ENCODE data around the gene ITPRID2. TPM values are rescaled to one million over a fixed set of nuclear protein-coding genes. Genes with fewer than 3 reads are reported as not detected.

The ITPRID2 gene
- total and polyA plus RNA-seq, 2 of the 8 experiments (the other 6 are each of a cell fraction or from before 2014, with no cell fraction given): 1.9 to 12.6 TPM

DNA sequence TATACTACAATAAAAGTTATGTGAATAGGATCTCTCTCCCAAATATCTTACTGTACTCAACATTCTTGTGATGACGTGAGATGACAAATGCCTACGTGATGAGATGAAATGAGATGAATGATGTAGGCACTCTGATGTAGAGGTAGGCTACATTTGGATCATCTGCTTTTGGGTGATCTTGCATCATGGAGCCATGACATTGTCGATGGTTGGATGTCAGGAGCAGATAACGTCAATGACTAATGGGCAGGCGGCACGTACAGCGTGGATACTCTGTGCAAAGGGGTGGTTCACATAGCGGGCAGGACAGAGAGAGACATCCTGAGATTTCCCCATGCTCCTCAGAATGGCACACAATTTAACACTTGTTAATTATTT is 53.4 kb downstream of the ITPRID2 start:
- DNase-seq (ENCODE audit: low read depth in 1 of 2, low spot score in 2 of 2) (no peak), FAIRE-seq (no peak)
- Histone ChIP-seq H3K23me2 (ENCODE audit: low read depth, low read length) (no peaks in the 10 kb centered on the region), H3K23ac (ENCODE audit: insufficient read length) (no peak overlapping the region), H3K4ac (replicated peaks; ENCODE audit: insufficient read length, low read depth, low read length) (no peak overlapping the region), H2BK20ac (ENCODE audit: low read length) (no peak overlapping the region), H3K4me2 (ENCODE audit: insufficient read depth in 1 of 2, low read depth in 2 of 2, low read length in 2 of 2) (no peak overlapping the region), H3K9ac (replicated peaks in 1 of 4; ENCODE audit: extremely low read depth in 1 of 4, low read depth in 3 of 4, low read length in 3 of 4) (no peak overlapping the region), H4K91ac (replicated peaks; ENCODE audit: insufficient read length, low read length) (no peak overlapping the region), H3K27ac (ENCODE audit: low read depth, low read length) (no peak overlapping the region), H3K18ac (ENCODE audit: extremely low read depth, low read length) (no peak overlapping the region), H3K14ac (ENCODE audit: insufficient read length) (no peak overlapping the region), H2BK15ac (ENCODE audit: low read length) (no peak overlapping the region), H3K79me1 (ENCODE audit: low read depth, low read length) (no peaks in the 10 kb centered on the region), H2AFZ (ENCODE audit: low read length) (no peak overlapping the region), H3K79me2 (ENCODE audit: control insufficient read depth in 1 of 2, insufficient read depth in 2 of 2, low read length in 2 of 2) (no peaks in the 10 kb centered on the region), H2BK5ac (ENCODE audit: low read depth, low read length) (no peak overlapping the region), H4K20me1 (replicated peaks in 1 of 2; ENCODE audit: control insufficient read depth in 1 of 2, insufficient read depth in 2 of 2, low read length in 2 of 2) (no peaks in the 10 kb centered on the region), H3K27me3 (replicated peaks in 1 of 4; ENCODE audit: control insufficient read depth in 3 of 4, extremely low read depth in 1 of 4, insufficient read depth in 3 of 4, low read length in 3 of 4) (no peaks in the 10 kb centered on the region), H3K36me3 (ENCODE audit: control insufficient read depth in 2 of 4, insufficient read depth in 4 of 4, low read length in 3 of 4) (no peaks in the 10 kb centered on the region), H4K8ac (ENCODE audit: extremely low read depth, insufficient read depth, low read length) (no peak overlapping the region), H3K4me3 (ENCODE audit: extremely low read depth in 1 of 4, insufficient read depth in 2 of 4, low read depth in 3 of 4, low read length in 4 of 4) (no peak overlapping the region), H2BK120ac (replicated peaks; ENCODE audit: low read depth, low read length) (no peak overlapping the region), H3K56ac (replicated peaks; ENCODE audit: insufficient read length, low read depth, low read length) (no peak overlapping the region), H3K4me1 (replicated peaks in 1 of 4; ENCODE audit: control insufficient read depth in 3 of 4, insufficient read depth in 4 of 4, low read length in 3 of 4) (no peaks in the 10 kb centered on the region), H2BK12ac (ENCODE audit: low read depth, low read length) (no peak overlapping the region), H2AK5ac (ENCODE audit: low read depth, low read length) (no peak overlapping the region), H3K9me3 (ENCODE audit: insufficient read depth in 2 of 2, low read depth in 1 of 2, low read length in 1 of 2) (no peaks in the 10 kb centered on the region), H4K5ac (ENCODE audit: insufficient read length, low read depth, low read length) (no peak overlapping the region)
- 96% methylated on average over 8 of the region's 8 CpGs; no CpG with 5 or more reads in 1 of the 2 experiments for WGBS, 2 experiments (ENCODE audit: extremely low coverage in 1 of 2, insufficient coverage in 1 of 2, insufficient read length in 1 of 2, insufficient replicate concordance in 2 of 2, low coverage in 1 of 2, low lambda C conversion rate in 2 of 2, missing lambda C conversion rate in 1 of 2)
- TF ChIP-seq KDM5A (IDR thresholded peaks at IDR 0.05; ENCODE audit: low read length): no peak
- no peak for TF ChIP-seq HDAC6 (IDR thresholded peaks at IDR 0.05; ENCODE audit: low read depth, low read length)
- TF ChIP-seq, protein P1, sequence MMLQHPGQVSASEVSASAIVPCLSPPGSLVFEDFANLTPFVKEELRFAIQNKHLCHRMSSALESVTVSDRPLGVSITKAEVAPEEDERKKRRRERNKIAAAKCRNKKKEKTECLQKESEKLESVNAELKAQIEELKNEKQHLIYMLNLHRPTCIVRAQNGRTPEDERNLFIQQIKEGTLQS (IDR thresholded peaks at IDR 0.05; ENCODE audit: insufficient read depth, low read depth, low read length): no peak
- ChIA-PET POLR2A (ENCODE audit: partially characterized antibody) (no interaction called here), CTCF (ENCODE audit: partially characterized antibody) (no interaction called here)

Measured in H1 (cell line).